ENCODE data around the gene GRK4. TPM values are rescaled to one million over a fixed set of nuclear protein-coding genes. Genes with fewer than 3 reads are reported as not detected.
"Not testable (repeated sequence)": the region's sequence is repeated elsewhere in the genome, so short reads cannot be mapped to it uniquely, and the experiment has no call there.

The GRK4 gene
- 3.4 and 4.4 TPM in 2 replicates for total RNA-seq

DNA sequence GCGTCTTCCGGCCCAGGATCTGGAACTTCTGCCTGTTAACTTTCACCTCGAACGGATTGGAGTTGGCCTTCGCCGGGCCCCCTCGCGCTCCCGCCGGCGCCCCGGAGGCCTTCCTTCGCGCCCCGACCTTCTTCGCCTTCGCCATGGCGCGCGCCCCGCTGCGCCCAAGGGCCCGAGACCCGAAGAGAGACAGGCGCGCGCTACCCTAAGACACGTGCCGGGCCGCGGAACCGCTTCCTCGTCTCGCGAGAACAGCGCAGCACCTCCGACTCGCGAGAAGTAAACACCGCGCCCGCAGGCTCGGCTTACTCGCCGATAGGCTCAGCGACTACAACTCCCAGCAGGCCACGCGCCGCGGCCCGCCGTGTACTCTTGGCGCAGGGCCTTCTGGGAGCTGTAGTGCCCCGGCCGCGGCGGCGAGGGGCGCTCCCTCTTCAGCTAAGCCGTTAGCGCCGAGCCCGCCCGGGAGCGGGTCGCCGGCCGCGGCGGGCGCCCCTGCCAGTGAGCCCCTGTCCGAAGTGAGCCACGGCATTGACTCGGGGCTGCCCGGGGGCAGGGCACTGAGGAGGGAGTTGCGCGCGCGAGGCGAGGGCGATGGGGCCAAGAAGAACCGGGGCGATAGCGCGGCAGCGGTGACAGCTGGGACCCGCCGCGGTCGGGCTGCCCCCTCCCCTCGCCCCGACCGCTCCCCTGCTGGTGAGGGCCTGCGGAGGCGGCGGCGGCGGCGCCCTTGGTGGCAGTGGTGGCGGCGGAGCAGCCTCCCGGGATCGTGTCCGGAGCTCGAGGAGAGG lies at the start of gene GRK4, which contains the start of gene NOP14:
Gene GRK4 (plus strand): TSS at position 397 of the 791 bp plus-strand sequence. CDS start 500 bp downstream, outside the sequence.
Gene NOP14 (minus strand): TSS at position 232 of the 791 bp plus-strand sequence. CDS start 87 bp downstream, at position 145.
- peak; percentile 99 for DNase-seq

GRCh38 chr4:2914256-2915126 lies 48.9 kb upstream of the GRK4 start:
- DNase-seq = no peak

GRCh38 chr4:2915789-2916188 lies 47.6 kb upstream of the GRK4 start:
- no peak for DNase-seq

DNA sequence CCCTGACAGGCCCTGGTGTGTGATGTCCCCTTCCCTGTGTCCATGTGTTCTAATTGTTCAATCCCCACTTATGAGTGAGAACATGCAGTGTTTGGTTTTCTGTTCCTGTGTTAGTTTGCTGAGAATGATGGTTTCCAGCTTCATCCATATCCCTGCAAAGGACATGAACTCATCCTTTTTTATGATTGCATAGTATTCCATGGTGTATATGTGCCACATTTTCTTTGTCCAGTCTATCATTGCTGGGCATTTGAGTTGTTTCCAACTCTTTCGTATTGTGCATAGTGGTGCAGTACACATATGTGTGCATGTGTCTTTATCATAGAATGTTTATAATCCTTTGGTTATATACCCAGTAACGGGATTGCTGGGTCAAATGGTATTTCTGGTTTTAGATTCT lies 46.7 kb upstream of the GRK4 start:
- not testable (repeated sequence) for DNase-seq

- DNase-seq = not testable (repeated sequence)
Measured at GRCh38 chr4:2918300-2918699, 45.1 kb upstream of the GRK4 start.

- DNase-seq = not testable (repeated sequence)
Measured at GRCh38 chr4:2918714-2919113, 44.7 kb upstream of the GRK4 start.

- peak; percentile 43 for DNase-seq
Measured at GRCh38 chr4:2922453-2923101, 40.8 kb upstream of the GRK4 start.

GRCh38 chr4:2923141-2923551 lies 40.2 kb upstream of the GRK4 start:
- DNase-seq = no peak

DNA sequence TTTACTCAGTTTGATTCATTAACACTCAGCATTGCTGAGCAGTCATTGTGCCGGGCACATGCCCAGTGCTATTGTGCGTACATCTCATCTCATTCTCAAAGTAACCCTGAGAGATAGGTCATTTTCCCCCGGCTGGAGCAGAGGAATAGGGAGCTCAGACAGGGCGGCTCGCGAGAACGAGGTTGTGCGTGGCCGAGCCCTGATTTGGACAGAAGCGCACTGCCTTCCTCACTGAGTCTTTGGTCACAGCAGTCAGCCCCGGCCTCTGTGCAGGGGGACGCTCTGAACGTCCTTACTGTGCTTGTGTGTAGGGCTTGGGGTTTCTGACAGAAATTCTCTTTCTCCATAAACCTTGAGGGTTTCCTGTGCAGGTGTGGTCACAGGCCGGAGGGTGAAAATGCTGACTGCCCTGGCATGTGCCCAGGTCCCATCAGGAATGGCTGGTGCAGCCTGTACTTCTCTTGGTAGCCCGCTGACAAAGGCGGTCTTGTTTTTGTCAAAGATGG lies 39.6 kb upstream of the GRK4 start:
- DNase-seq = no peak

DNA sequence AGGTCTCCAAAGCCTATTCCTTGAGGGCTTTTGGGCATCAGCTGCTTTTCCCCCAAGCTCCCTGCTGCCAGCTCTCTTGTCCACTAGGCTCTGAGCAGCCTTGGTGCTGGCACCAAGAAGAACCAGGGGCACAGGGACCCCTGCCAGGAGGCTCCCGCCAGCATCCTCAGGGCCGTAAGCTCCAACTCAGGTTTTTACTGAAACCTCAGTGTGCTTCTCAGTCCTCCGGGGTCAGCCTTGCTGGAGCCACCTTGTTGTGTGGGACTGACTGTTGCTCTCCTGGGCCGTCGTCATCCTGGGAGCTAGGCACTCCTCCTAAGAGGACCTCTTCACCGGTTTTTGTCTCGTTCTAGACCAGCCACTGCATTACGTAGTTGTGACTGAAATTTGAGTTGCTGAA lies 39.1 kb upstream of the GRK4 start:
- DNase-seq = no peak

GRCh38 chr4:2924765-2925301 lies 38.5 kb upstream of the GRK4 start:
- no peak for DNase-seq

DNA sequence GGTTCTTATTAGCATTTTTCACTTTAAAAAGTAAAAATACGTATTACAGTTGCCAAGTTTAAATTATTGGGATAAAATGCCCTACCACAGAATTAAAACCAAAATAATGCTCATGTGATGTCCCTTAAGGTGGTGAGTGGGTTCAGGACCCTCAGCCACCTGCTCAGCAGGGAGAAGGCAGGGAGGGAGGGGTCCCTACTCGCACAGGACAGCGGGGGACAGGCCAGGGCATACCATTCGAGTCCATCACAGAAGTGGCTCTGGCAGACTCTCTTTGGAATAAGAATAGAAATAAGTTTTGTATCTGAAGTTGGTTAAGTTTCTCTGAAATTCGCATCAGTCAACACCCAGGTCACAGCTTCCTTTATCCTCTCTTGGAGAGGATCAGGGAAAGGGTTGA lies 37.9 kb upstream of the GRK4 start:
- DNase-seq = no peak

GRCh38 chr4:2925931-2926860 lies 37.2 kb upstream of the GRK4 start:
- no peak for DNase-seq

DNA sequence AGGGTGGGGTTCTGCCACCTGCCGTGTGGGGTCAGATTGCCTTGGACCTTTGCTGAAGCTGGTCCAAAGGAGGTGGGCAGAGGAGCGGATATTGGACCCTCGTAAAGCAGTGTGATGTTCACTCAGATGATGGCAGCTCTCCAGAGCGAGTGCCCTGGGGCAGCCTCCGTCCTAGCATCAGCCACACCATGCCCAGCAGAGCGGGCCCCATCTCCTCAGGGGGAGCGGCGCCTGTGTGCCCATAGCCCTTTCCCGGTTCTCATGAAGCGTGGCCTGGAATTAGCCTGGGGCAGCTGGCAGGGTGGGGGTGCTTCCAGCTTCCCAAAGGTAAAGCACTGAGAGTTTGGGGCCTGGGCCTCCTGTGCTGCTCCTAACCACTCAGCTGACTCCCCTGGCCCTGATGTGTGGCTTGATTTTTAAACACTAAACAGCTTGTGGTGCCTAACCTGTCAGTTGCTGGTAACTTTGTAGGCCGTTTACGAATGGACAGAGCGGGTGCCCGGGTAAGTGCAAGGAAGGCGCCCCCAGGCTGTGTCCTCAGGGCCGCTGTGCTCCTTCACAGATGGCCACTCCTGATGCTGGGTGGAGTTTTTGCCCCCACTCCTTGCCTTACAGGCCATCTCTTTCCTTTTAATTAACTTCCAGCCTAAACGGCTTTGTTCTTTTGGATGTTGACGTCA lies 36.2 kb upstream of the GRK4 start:
- no peak for DNase-seq

- DNase-seq = no peak
Measured at GRCh38 chr4:2927696-2928075, 35.7 kb upstream of the GRK4 start.

GRCh38 chr4:2928242-2929176 lies 34.9 kb upstream of the GRK4 start:
- no peak for DNase-seq

DNA sequence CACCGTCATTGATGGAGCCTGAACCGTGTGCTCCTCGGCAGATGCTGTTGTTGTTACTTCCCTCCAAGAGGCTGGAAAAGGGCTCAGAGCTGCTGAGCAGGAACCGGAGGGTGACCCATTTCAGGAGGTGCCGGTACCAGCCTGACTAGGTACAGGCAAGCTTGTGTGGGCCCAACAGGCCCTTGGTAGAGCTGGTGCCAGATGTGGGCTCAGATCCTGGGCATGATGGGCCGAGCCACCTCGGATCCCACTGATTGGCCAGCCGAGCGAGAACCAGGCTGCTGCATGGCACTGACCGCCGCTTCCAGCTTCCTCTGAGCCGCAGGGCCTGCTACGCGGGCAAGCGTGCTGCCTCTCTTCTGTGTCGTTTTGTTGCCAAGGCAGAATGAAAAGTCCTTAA lies 33.9 kb upstream of the GRK4 start:
- DNase-seq = no peak

DNA sequence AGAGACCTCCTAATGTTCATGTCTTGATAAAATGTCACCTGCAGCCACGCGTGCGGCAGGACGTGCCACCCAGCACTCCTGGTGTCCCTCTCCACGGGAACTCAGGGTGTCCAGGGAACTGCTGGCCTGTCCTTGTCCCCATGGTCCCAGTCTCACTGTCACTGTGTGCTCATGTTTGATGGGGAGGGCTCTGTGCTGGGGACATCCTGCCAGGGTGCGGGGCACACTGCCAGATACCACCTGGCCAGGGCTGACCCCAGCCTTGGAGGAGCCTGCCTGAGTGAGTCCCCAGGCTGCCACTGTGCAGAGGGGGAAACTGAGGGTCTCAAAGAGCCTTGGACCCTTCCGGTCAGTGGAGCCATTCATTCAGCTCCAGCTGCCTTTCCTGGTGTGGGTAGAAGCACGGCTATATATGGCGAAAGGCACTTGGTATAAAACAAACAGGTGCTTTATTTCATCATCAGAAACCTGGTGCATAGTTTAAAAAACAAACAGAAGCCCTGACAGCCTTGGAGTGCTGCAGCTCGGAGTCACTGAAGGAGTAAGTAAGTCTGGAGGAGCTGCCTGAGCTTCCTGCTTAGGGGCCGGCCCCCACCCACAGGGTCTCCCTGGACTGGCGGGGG lies 33.1 kb upstream of the GRK4 start:
- DNase-seq = no peak

All from dermis blood vessel endothelial cell (primary cell).